Smooth muscle cell (in vitro differentiated cells): ENCODE data around the gene PLAAT5. TPM values are rescaled to one million over a fixed set of nuclear protein-coding genes. Genes with fewer than 3 reads are reported as not detected.
A peak's percentile ranks its signal among the peaks of the same experiment; 100 is the strongest.

Source experiments
- DNase-seq: peaks from one replicate; lab custom pipeline; 2025; ENCODE audit not compliant: unreplicated experiment; lab: John Stamatoyannopoulos, UW
- H2AFZ ChIP-seq: fragments of 200-600 bp; sonication (generic); 2 replicates; pipeline ENCODE4 v1.6.0; 2016; ENCODE audit warnings: antibody characterized with exemption, low read depth, mild to moderate bottlenecking
- H3F3A ChIP-seq: fragments of 200-600 bp; sonication (generic); 2 replicates; pipeline ENCODE4 v1.6.0; 2017; ENCODE audit warnings: antibody characterized with exemption, low read depth
- H3K27ac ChIP-seq: fragments of 200-600 bp; sonication (generic); 2 replicates; pipeline ENCODE4 v1.5.1; 2016; ENCODE audit warnings: low read depth, mild to moderate bottlenecking
- H3K27me3 ChIP-seq: fragments of 200-600 bp; sonication (generic); 2 replicates; pipeline ENCODE4 v1.6.1; 2016; ENCODE audit warnings: low read depth, mild to moderate bottlenecking
- H3K36me3 ChIP-seq: fragments of 200-600 bp; sonication (generic); 2 replicates; pipeline ENCODE4 v1.5.1; 2016; ENCODE audit warnings: low read depth
- H3K4me1 ChIP-seq: fragments of 200-600 bp; sonication (generic); 2 replicates; pipeline ENCODE4 v1.5.1; 2016; ENCODE audit warnings: low read depth
- H3K4me2 ChIP-seq: fragments of 200-600 bp; sonication (generic); 2 replicates; pipeline ENCODE4 v1.6.0; 2016; ENCODE audit warnings: mild to moderate bottlenecking
- H3K4me3 ChIP-seq: fragments of 200-600 bp; sonication (generic); 2 replicates; pipeline ENCODE4 v1.5.1; 2016; ENCODE audit warnings: mild to moderate bottlenecking
- H3K79me2 ChIP-seq: fragments of 200-600 bp; sonication (generic); 2 replicates; pipeline ENCODE4 v1.6.0; 2016; ENCODE audit warnings: low read depth, mild to moderate bottlenecking
- H3K9ac ChIP-seq: fragments of 200-600 bp; sonication (generic); 2 replicates; pipeline ENCODE4 v1.6.0; 2016; ENCODE audit warnings: low read depth
- H3K9me3 ChIP-seq: fragments of 200-600 bp; sonication (generic); replicated peaks from 2 replicates; pipeline ENCODE4 v1.5.1; 2016; ENCODE audit warnings: low read depth
- H4K20me1 ChIP-seq: fragments of 200-600 bp; sonication (generic); 2 replicates; pipeline ENCODE4 v1.6.0; 2016; ENCODE audit warnings: low read depth
- WGBS: methylation state at CpG from one replicate; pipeline ENCODE4 v1.1.7; 2016; ENCODE audit warnings: low lambda C conversion rate; 5-methylcytosine and 5-hydroxymethylcytosine counted together
- polyA plus RNA-seq: library from polyadenylated mRNA; unstranded; fragments of >200 nt; fragmentation: Nextera tagmentation; extraction: Ambion mirVana; gene quantifications from 2 replicates; pipeline ENCODE4 v1.2.1, GENCODE V29; 2016
- total RNA-seq: library from RNA; depleted of rRNA; stranded (reverse); fragments of >200 nt; gene quantifications from 2 replicates; pipeline ENCODE4 v1.2.3, GENCODE V29; 2014
- TF ChIP-seq, protein P1 (sequence below): fragments of 200-600 bp; sonication (generic); IDR thresholded peaks from 2 replicates; pipeline ENCODE4 v1.5.1; 2017; ENCODE audit warnings: borderline replicate concordance, mild to moderate bottlenecking, antibody characterized with exemption; ENCODE audit not compliant: insufficient read depth, poor library complexity, severe bottlenecking

Gene PLAAT5
- total and polyA plus RNA-seq, 2 experiments from 2014 or later, result 0.04 TPM; not detected in 1

GRCh38 chr11:63518548-63518947, 27.6 kb upstream of the PLAAT5 start:
- no peaks in the 10 kb centered on the region for H3K79me2 ChIP-seq
- 12% methylated on average over 1 of the region's 1 CpG for WGBS
- TF ChIP-seq, protein P1, sequence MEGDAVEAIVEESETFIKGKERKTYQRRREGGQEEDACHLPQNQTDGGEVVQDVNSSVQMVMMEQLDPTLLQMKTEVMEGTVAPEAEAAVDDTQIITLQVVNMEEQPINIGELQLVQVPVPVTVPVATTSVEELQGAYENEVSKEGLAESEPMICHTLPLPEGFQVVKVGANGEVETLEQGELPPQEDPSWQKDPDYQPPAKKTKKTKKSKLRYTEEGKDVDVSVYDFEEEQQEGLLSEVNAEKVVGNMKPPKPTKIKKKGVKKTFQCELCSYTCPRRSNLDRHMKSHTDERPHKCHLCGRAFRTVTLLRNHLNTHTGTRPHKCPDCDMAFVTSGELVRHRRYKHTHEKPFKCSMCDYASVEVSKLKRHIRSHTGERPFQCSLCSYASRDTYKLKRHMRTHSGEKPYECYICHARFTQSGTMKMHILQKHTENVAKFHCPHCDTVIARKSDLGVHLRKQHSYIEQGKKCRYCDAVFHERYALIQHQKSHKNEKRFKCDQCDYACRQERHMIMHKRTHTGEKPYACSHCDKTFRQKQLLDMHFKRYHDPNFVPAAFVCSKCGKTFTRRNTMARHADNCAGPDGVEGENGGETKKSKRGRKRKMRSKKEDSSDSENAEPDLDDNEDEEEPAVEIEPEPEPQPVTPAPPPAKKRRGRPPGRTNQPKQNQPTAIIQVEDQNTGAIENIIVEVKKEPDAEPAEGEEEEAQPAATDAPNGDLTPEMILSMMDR, result no peak
- H2AFZ ChIP-seq, result no peak overlapping the region
- no peak overlapping the region for H3K27ac ChIP-seq
- H3K36me3 ChIP-seq, result no peaks in the 10 kb centered on the region
- H3F3A ChIP-seq, result peaks cover 8% of the 10 kb centered on the region
- peak overlapping the region; percentile 46 for H3K4me2 ChIP-seq
- no peaks in the 10 kb centered on the region for H3K4me1 ChIP-seq
- no peak overlapping the region for H3K4me3 ChIP-seq
- no peaks in the 10 kb centered on the region for H4K20me1 ChIP-seq
- no peaks in the 10 kb centered on the region for H3K27me3 ChIP-seq
- H3K9ac ChIP-seq, result no peak overlapping the region
- no peaks in the 10 kb centered on the region for H3K9me3 ChIP-seq
- DNase-seq, result no peak

DNA sequence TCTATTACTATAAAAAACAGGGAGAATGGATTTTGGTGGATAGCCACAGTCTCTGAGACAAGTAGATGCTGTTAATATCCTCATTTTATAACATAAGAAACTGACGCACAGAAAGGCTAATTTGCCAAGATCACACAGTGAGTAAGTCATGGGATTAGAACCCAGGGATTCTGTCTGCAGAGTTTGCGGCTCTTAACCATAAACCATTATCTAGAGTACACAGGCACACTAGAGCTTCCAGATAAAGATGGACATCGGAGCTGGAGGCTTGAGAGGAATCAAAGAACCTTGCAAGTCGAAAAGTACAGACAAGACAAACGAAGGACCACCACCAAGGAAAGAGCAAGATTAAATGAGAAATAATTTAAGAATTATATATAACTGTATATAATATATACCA, 26.2 kb upstream of the PLAAT5 start:
- TF ChIP-seq, protein P1, result no peak
- Histone ChIP-seq H3K27ac (no peak overlapping the region), H3K9ac (no peak overlapping the region), H3K4me3 (no peak overlapping the region), H4K20me1 (no peaks in the 10 kb centered on the region), H3K4me1 (no peaks in the 10 kb centered on the region), H3K27me3 (no peaks in the 10 kb centered on the region), H2AFZ (no peak overlapping the region), H3K4me2 (no peak overlapping the region), H3K79me2 (no peaks in the 10 kb centered on the region), H3F3A (peaks cover 8% of the 10 kb centered on the region), H3K9me3 (no peaks in the 10 kb centered on the region), H3K36me3 (no peaks in the 10 kb centered on the region)
- DNase-seq, result no peak
- WGBS, result 51% methylated on average over 5 of the region's 5 CpGs

- Histone ChIP-seq H3K4me3 (no peak overlapping the region), H3K27ac (no peak overlapping the region), H3K36me3 (no peaks in the 10 kb centered on the region), H3K9me3 (no peaks in the 10 kb centered on the region), H3F3A (peaks cover 8% of the 10 kb centered on the region), H3K79me2 (no peaks in the 10 kb centered on the region), H3K9ac (no peak overlapping the region), H4K20me1 (no peaks in the 10 kb centered on the region), H3K4me1 (peaks cover 1% of the 10 kb centered on the region), H2AFZ (no peak overlapping the region), H3K27me3 (no peaks in the 10 kb centered on the region), H3K4me2 (no peak overlapping the region)
- TF ChIP-seq, protein P1, result no peak
- no peak for DNase-seq
- 88% methylated on average over 5 of the region's 6 CpGs for WGBS
Observed at GRCh38 chr11:63516109-63516508, 25.1 kb upstream of the PLAAT5 start.

GRCh38 chr11:63512816-63513215, 21.8 kb upstream of the PLAAT5 start:
- Histone ChIP-seq H3K4me1 (peaks cover 6% of the 10 kb centered on the region), H3K9me3 (no peaks in the 10 kb centered on the region), H3K79me2 (no peaks in the 10 kb centered on the region), H2AFZ (no peak overlapping the region), H4K20me1 (no peaks in the 10 kb centered on the region), H3K27me3 (no peaks in the 10 kb centered on the region), H3F3A (no peaks in the 10 kb centered on the region), H3K4me3 (no peak overlapping the region), H3K4me2 (no peak overlapping the region), H3K36me3 (no peaks in the 10 kb centered on the region), H3K9ac (no peak overlapping the region), H3K27ac (no peak overlapping the region)
- TF ChIP-seq, protein P1, result no peak
- no peak for DNase-seq
- WGBS, result 84% methylated on average over 7 of the region's 7 CpGs
